Natural killer cell (primary cell): ENCODE data around the gene AP1S1. TPM values are rescaled to one million over a fixed set of nuclear protein-coding genes. Genes with fewer than 3 reads are reported as not detected.

Experiments
- ATAC-seq, 3 donors: fragments of 150-1000 bp in 2 of 3; fragments of 200-7000 bp in 1 of 3; cut with Tn5 transposase; 1 replicate in 1 of 3; 2 replicates in 2 of 3; pipeline ENCODE4 v1.10.0; 2021; ENCODE audit warnings: mild to moderate bottlenecking in 2 of 3, moderate library complexity in 2 of 3
- DNase-seq, 2 donors: peaks; one replicate each; pipeline versions ENCODE4 v3.0.0 to v3.0.0-alpha.2; 2013 to 2021; ENCODE audit warnings: mixed read lengths in 1 of 2
- H3K27ac ChIP-seq: one replicate; pipeline ENCODE4 v1.5.1; 2013; ENCODE audit warnings: mild to moderate bottlenecking, low read length
- H3K27me3 ChIP-seq: one replicate; pipeline ENCODE4 v1.6.1; 2013; ENCODE audit warnings: low read length; ENCODE audit not compliant: control insufficient read depth, insufficient read depth
- H3K36me3 ChIP-seq: one replicate; pipeline ENCODE4 v1.6.1; 2013; ENCODE audit warnings: low read length; ENCODE audit not compliant: control insufficient read depth, insufficient read depth
- H3K4me1 ChIP-seq: one replicate; pipeline ENCODE4 v1.6.1; 2013; ENCODE audit warnings: low read length; ENCODE audit not compliant: control insufficient read depth, insufficient read depth
- H3K4me3 ChIP-seq: one replicate; pipeline ENCODE4 v1.5.1; 2013; ENCODE audit warnings: low read length
- H3K9me3 ChIP-seq: one replicate; pipeline ENCODE4 v1.6.1; 2013; ENCODE audit warnings: low read length; ENCODE audit not compliant: control insufficient read depth, insufficient read depth
- H3K27ac Mint-ChIP-seq, 2 donors: one replicate each; pipeline ENCODE4 v1.8.0; 2022; ENCODE audit warnings: mild to moderate bottlenecking in 2 of 2, mixed read lengths in 2 of 2, moderate library complexity in 1 of 2
- H3K27me3 Mint-ChIP-seq, 2 donors: one replicate each; pipeline ENCODE4 v1.8.0; 2022; ENCODE audit warnings: low read depth in 2 of 2, mixed read lengths in 2 of 2
- H3K36me3 Mint-ChIP-seq: one replicate; pipeline ENCODE4 v1.8.0; 2022; ENCODE audit warnings: mixed read lengths
- H3K4me1 Mint-ChIP-seq, 2 donors: one replicate each; pipeline ENCODE4 v1.8.0; 2022; ENCODE audit warnings: mixed read lengths in 2 of 2
- H3K4me3 Mint-ChIP-seq: one replicate; pipeline ENCODE4 v1.8.0; 2022; ENCODE audit warnings: mild to moderate bottlenecking, moderate library complexity, mixed read lengths
- H3K9me3 Mint-ChIP-seq, 2 donors: one replicate each; pipeline ENCODE4 v1.8.0; 2022; ENCODE audit warnings: mixed read lengths in 2 of 2
- WGBS: methylation state at CpG from one replicate; pipeline ENCODE4 v1.1.7; 2013; ENCODE audit warnings: missing lambda C conversion rate; ENCODE audit not compliant: insufficient coverage; 5-methylcytosine and 5-hydroxymethylcytosine counted together
- intact Hi-C: fragments of 100-400 bp; cut with micrococcal nuclease; formaldehyde crosslinking; loops from one replicate; pipeline ENCODE4 v1.14.2; 2022
- total RNA-seq, 4 donors: library from RNA; stranded (reverse); fragments of 120-200 nt in 1 of 4; gene quantifications; one replicate each; pipeline versions ENCODE4 v1.2.3 to v1.2.4, GENCODE V29; 2013 to 2022
- TF ChIP-seq, protein P1 (sequence below): fragments of 200-600 bp; IDR thresholded peaks from one replicate; pipeline ENCODE4 v1.8.0; 2022; ENCODE audit warnings: antibody characterized with exemption

AP1S1 gene
- total RNA-seq, 3 donors from 2014 or later (not counting 1 experiment from before 2014, with no cell fraction given): 4.3 to 7.0 (median 5.0) TPM

- Mint-ChIP-seq H3K27me3 (peaks cover 15 to 19% of the 10 kb centered on the region in 2 donors), H3K9me3 (no peaks in the 10 kb centered on the region), H3K36me3 (no peaks in the 10 kb centered on the region), H3K4me1 (peaks cover 52 to 57% of the 10 kb centered on the region in 2 donors), H3K4me3 (peak within 1 kb of the TSS; percentile 68), H3K27ac (peak within 1 kb of the TSS; percentile 53 to 88)
- Histone ChIP-seq H3K9me3 (no peaks in the 10 kb centered on the region), H3K4me1 (peaks cover 58% of the 10 kb centered on the region), H3K27me3 (peaks cover 4% of the 10 kb centered on the region), H3K4me3 (no peak within 1 kb of the TSS), H3K36me3 (no peaks in the 10 kb centered on the region), H3K27ac (peak within 1 kb of the TSS; percentile 66)
- intact Hi-C loops: no loop called here
- peak; percentile 54 to 59 for DNase-seq
- 14% methylated on average over 21 of the region's 22 CpGs for WGBS
- peak; percentile 70 to 76 (median 76) for ATAC-seq
- TF ChIP-seq, protein P1, sequence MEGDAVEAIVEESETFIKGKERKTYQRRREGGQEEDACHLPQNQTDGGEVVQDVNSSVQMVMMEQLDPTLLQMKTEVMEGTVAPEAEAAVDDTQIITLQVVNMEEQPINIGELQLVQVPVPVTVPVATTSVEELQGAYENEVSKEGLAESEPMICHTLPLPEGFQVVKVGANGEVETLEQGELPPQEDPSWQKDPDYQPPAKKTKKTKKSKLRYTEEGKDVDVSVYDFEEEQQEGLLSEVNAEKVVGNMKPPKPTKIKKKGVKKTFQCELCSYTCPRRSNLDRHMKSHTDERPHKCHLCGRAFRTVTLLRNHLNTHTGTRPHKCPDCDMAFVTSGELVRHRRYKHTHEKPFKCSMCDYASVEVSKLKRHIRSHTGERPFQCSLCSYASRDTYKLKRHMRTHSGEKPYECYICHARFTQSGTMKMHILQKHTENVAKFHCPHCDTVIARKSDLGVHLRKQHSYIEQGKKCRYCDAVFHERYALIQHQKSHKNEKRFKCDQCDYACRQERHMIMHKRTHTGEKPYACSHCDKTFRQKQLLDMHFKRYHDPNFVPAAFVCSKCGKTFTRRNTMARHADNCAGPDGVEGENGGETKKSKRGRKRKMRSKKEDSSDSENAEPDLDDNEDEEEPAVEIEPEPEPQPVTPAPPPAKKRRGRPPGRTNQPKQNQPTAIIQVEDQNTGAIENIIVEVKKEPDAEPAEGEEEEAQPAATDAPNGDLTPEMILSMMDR: no peak
These were observed 27.4 kb upstream of the AP1S1 start, which contains the start of gene SERPINE1 for GRCh38 chr7:101126651-101127459. SERPINE1 (plus strand) TSS chr7:101127104; CDS start chr7:101128394, 1,290 bp downstream.

DNA sequence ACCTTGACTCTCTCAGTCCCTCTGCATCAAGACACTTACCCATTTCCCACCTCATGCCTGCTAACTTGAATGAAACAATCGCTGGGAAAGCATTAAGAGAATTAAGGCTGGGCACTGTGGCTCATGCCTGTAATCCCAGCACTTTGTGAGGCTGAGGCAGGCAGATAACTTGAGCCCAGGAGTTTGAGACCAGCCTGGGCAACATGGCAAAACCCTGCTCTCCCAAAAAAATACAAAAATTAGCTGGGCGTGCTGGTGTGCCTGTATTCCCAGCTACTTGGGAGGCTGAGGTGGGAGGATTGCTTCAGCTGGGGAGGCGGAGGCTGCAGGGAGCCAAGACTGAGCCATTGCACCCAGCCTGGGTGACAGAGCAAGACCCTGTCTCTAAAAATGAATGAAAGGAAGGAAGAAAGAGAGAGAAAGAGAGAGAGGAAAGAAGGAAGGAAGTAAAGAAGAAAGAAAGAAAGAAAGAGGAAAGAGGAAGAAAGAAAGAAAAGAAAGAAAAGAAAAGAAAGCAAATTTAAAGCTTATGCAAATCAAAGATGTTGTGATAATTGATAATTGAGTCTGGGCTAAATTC, 26.7 kb upstream of the AP1S1 start:
- no peaks in the 10 kb centered on the region for H3K9me3 Mint-ChIP-seq
- H3K36me3 Mint-ChIP-seq: no peaks in the 10 kb centered on the region
- Histone ChIP-seq H3K4me3 (no peak overlapping the region), H3K9me3 (no peaks in the 10 kb centered on the region), H3K4me1 (peaks cover 51% of the 10 kb centered on the region), H3K36me3 (no peaks in the 10 kb centered on the region), H3K27me3 (peaks cover 4% of the 10 kb centered on the region), H3K27ac (no peak overlapping the region)
- H3K4me3 Mint-ChIP-seq: peak overlapping the region; percentile 68
- intact Hi-C loops: no loop called here
- no peak for ATAC-seq
- H3K27me3 Mint-ChIP-seq: peaks cover 14 to 17% of the 10 kb centered on the region in 2 donors
- peak overlapping the region in 1 of 2 donors; percentile 88 for H3K27ac Mint-ChIP-seq
- no peak for DNase-seq
- TF ChIP-seq, protein P1: no peak
- peaks cover 45 to 51% of the 10 kb centered on the region in 2 donors for H3K4me1 Mint-ChIP-seq
- WGBS: 76% methylated on average over 3 of the region's 3 CpGs

GRCh38 chr7:101128040-101128834, 26.0 kb upstream of the AP1S1 start:
- Histone ChIP-seq H3K9me3 (no peaks in the 10 kb centered on the region), H3K27ac (no peak overlapping the region), H3K36me3 (no peaks in the 10 kb centered on the region), H3K4me3 (no peak overlapping the region), H3K27me3 (peaks cover 4% of the 10 kb centered on the region), H3K4me1 (peaks cover 51% of the 10 kb centered on the region)
- DNase-seq (peak in 1 of 2 donors; percentile 14), ATAC-seq (peak in 1 of 3 donors; percentile 25)
- peaks cover 43 to 50% of the 10 kb centered on the region in 2 donors for H3K4me1 Mint-ChIP-seq
- TF ChIP-seq, protein P1: no peak
- peak overlapping the region in 1 of 2 donors; percentile 88 for H3K27ac Mint-ChIP-seq
- 54% methylated on average over 14 of the region's 14 CpGs for WGBS
- H3K4me3 Mint-ChIP-seq: no peak overlapping the region
- no peaks in the 10 kb centered on the region for H3K9me3 Mint-ChIP-seq
- H3K27me3 Mint-ChIP-seq: peaks cover 14 to 17% of the 10 kb centered on the region in 2 donors
- no peaks in the 10 kb centered on the region for H3K36me3 Mint-ChIP-seq
- intact Hi-C loops: no loop called here
